HEK293 (cell line): Measurements from ENCODE around the gene DCTN4.
A peak's percentile ranks its signal among the peaks of the same experiment; 100 is the strongest.

Experiments used
- CTCF ChIA-PET: fragments of 350-600 bp; formaldehyde crosslinking; extraction: SDS; loops from one replicate; lab custom pipeline; 2021; ENCODE audit warnings: antibody characterized with exemption; lab: Yijun Ruan, JAX
- POLR2A ChIA-PET: fragments of 300-600 bp; formaldehyde crosslinking; extraction: SDS; loops from one replicate; lab custom pipeline; 2020; ENCODE audit warnings: antibody characterized with exemption, inconsistent platforms; lab: Yijun Ruan, JAX
- H3K27ac ChIP-seq: fragments of 200-500 bp; sonication (Bioruptor generic); 2 replicates; pipeline ENCODE4 v1.5.1; 2014; ENCODE audit warnings: low read depth, low read length, control low read depth, inconsistent platforms; ENCODE audit errors: extremely low read depth
- H3K36me3 ChIP-seq, 2 experiments: fragments of 200-500 bp in 1 of 2; sonication (Bioruptor generic) in 1 of 2; 1 replicate in 1 of 2; 2 replicates in 1 of 2; pipeline ENCODE4 v1.5.1; 2014 to 2017; ENCODE audit warnings: inconsistent platforms in 2 of 2, low read length in 2 of 2; ENCODE audit not compliant: control insufficient read depth in 2 of 2, insufficient read depth in 1 of 2
- H3K4me1 ChIP-seq: fragments of 200-500 bp; sonication (Bioruptor generic); 2 replicates; pipeline ENCODE4 v1.5.1; 2014; ENCODE audit warnings: mild to moderate bottlenecking, low read length, inconsistent platforms; ENCODE audit not compliant: control insufficient read depth, insufficient read depth
- H3K4me3 ChIP-seq: 2 replicates; pipeline ENCODE4 v1.5.1; 2011; ENCODE audit warnings: low read depth, mild to moderate bottlenecking, control low read depth, low read length, moderate library complexity
- H3K9me3 ChIP-seq: fragments of 200-500 bp; sonication (Bioruptor generic); 2 replicates; pipeline ENCODE4 v1.5.1; 2014; ENCODE audit warnings: low read depth, low read length, inconsistent platforms; ENCODE audit not compliant: control insufficient read depth, insufficient read depth
- EGR2 ChIP-seq: fragments of 450-650 bp; formaldehyde crosslinking; IDR thresholded peaks from 2 replicates; pipeline ENCODE4 v1.5.1; 2016; ENCODE audit warnings: low read depth, missing biosample characterization, missing genetic modification characterization
- HOXC10 ChIP-seq: sonication (generic); formaldehyde crosslinking; IDR thresholded peaks from 2 replicates; pipeline ENCODE4 v1.8.1; 2023; ENCODE audit warnings: mild to moderate bottlenecking, missing genetic modification reagents
- IKZF3 ChIP-seq: fragments of 450-650 bp; IDR thresholded peaks from 2 replicates; pipeline ENCODE4 v1.5.0; 2018; ENCODE audit warnings: missing biosample characterization, mild to moderate bottlenecking, missing genetic modification characterization, moderate library complexity
- ZBTB48 ChIP-seq: fragments of 450-650 bp; formaldehyde crosslinking; IDR thresholded peaks from 2 replicates; pipeline ENCODE4 v1.5.1; 2016; ENCODE audit warnings: missing biosample characterization, missing genetic modification characterization
- ZEB2 ChIP-seq: fragments of 450-650 bp; formaldehyde crosslinking; IDR thresholded peaks from 2 replicates; pipeline ENCODE4 v1.5.1; 2016; ENCODE audit warnings: missing biosample characterization, missing genetic modification characterization
- ZFHX2 ChIP-seq: fragments of 450-650 bp; formaldehyde crosslinking; conservative IDR thresholded peaks from 2 replicates; pipeline ENCODE4 v1.5.1; 2016; ENCODE audit warnings: missing biosample characterization, missing genetic modification characterization
- ZNF19 ChIP-seq: fragments of 450-650 bp; formaldehyde crosslinking; IDR thresholded peaks from 2 replicates; pipeline ENCODE4; 2016; ENCODE audit warnings: missing biosample characterization, missing genetic modification characterization, low read depth
- ZNF202 ChIP-seq: fragments of 450-650 bp; formaldehyde crosslinking; IDR thresholded peaks from 2 replicates; pipeline ENCODE4 v1.5.1; 2016; ENCODE audit warnings: missing biosample characterization, missing genetic modification characterization, borderline replicate concordance
- ZNF223 ChIP-seq: fragments of 450-650 bp; formaldehyde crosslinking; IDR thresholded peaks from 2 replicates; pipeline ENCODE4 v1.5.1; 2016; ENCODE audit warnings: missing biosample characterization, missing genetic modification characterization
- ZNF266 ChIP-seq: fragments of 450-650 bp; formaldehyde crosslinking; IDR thresholded peaks from 2 replicates; pipeline ENCODE4 v1.5.1; 2016; ENCODE audit warnings: missing biosample characterization, missing genetic modification characterization, low read depth
- ZNF292 ChIP-seq: fragments of 450-650 bp; formaldehyde crosslinking; IDR thresholded peaks from 2 replicates; pipeline ENCODE4 v1.5.1; 2016; ENCODE audit warnings: low read depth, missing biosample characterization, missing genetic modification characterization, borderline replicate concordance
- ZNF354C ChIP-seq: fragments of 450-650 bp; formaldehyde crosslinking; IDR thresholded peaks from 2 replicates; pipeline ENCODE4 v1.5.1; 2016; ENCODE audit warnings: missing biosample characterization, missing genetic modification characterization, low read depth, borderline replicate concordance
- ZNF48 ChIP-seq: fragments of 450-650 bp; formaldehyde crosslinking; IDR thresholded peaks from 2 replicates; pipeline ENCODE4 v1.5.1; 2016; ENCODE audit warnings: missing biosample characterization, missing genetic modification characterization
- ZNF548 ChIP-seq: fragments of 450-650 bp; formaldehyde crosslinking; IDR thresholded peaks from 2 replicates; pipeline ENCODE4 v1.5.1; 2016; ENCODE audit warnings: missing biosample characterization, missing genetic modification characterization
- ZNF585B ChIP-seq: fragments of 450-650 bp; formaldehyde crosslinking; IDR thresholded peaks from 2 replicates; pipeline ENCODE4 v1.5.1; 2016; ENCODE audit warnings: missing biosample characterization, missing genetic modification characterization
- ZNF596 ChIP-seq: fragments of 450-650 bp; IDR thresholded peaks from 2 replicates; pipeline ENCODE4 v1.5.0; 2018; ENCODE audit warnings: missing biosample characterization, mild to moderate bottlenecking, missing genetic modification characterization, moderate library complexity
- ZNF610 ChIP-seq: fragments of 450-650 bp; formaldehyde crosslinking; IDR thresholded peaks from 2 replicates; pipeline ENCODE4 v1.5.1; 2016; ENCODE audit warnings: missing biosample characterization, missing genetic modification characterization, borderline replicate concordance
- ZNF658 ChIP-seq: fragments of 450-650 bp; formaldehyde crosslinking; IDR thresholded peaks from 2 replicates; pipeline ENCODE4; 2016; ENCODE audit warnings: missing biosample characterization, missing genetic modification characterization
- ZNF747 ChIP-seq: fragments of 450-650 bp; formaldehyde crosslinking; IDR thresholded peaks from 2 replicates; pipeline ENCODE4 v1.5.1; 2016; ENCODE audit warnings: missing biosample characterization, missing genetic modification characterization
- TF ChIP-seq, protein P1 (sequence below): fragments of 450-650 bp; formaldehyde crosslinking; IDR thresholded peaks from 2 replicates; pipeline ENCODE4 v1.5.1; 2016; ENCODE audit warnings: missing biosample characterization, missing genetic modification characterization
- TF ChIP-seq, protein P2 (sequence below): fragments of 450-650 bp; formaldehyde crosslinking; IDR thresholded peaks from 2 replicates; pipeline ENCODE4 v1.5.1; 2016; ENCODE audit warnings: missing biosample characterization, missing genetic modification characterization
- TF ChIP-seq, protein P3 (sequence below): fragments of 450-650 bp; formaldehyde crosslinking; IDR thresholded peaks from 2 replicates; pipeline ENCODE4 v1.5.1; 2016; ENCODE audit warnings: missing biosample characterization, missing genetic modification characterization
- TF ChIP-seq, protein P4 (sequence below): fragments of 450-650 bp; formaldehyde crosslinking; IDR thresholded peaks from 2 replicates; pipeline ENCODE4 v1.5.1; 2016; ENCODE audit warnings: missing biosample characterization, missing genetic modification characterization
- TF ChIP-seq, protein P5 (sequence below): fragments of 450-650 bp; IDR thresholded peaks from 2 replicates; pipeline ENCODE4 v1.5.1; 2018; ENCODE audit warnings: missing biosample characterization, mild to moderate bottlenecking, missing genetic modification characterization

DCTN4 gene

DNA sequence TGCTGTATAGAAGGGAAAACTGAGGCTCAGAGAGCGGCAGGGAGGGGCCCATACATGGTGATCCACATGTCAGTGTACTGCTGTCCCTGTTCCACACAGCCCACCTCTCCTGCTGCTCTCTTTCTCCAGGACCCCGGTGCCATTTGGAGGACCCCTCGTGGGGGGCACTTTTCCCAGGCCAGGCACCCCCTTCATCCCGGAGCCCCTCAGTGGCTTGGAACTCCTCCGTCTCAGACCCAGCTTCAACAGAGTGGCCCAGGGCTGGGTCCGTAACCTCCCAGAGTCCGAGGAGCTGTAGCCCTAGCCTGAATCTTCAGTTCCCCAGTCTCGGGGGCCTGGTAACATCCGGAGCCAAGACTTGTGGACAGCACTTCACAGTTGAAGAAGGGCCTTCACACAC lies 82.2 kb downstream of the DCTN4 start (continued):
- TF ChIP-seq, protein P1, sequence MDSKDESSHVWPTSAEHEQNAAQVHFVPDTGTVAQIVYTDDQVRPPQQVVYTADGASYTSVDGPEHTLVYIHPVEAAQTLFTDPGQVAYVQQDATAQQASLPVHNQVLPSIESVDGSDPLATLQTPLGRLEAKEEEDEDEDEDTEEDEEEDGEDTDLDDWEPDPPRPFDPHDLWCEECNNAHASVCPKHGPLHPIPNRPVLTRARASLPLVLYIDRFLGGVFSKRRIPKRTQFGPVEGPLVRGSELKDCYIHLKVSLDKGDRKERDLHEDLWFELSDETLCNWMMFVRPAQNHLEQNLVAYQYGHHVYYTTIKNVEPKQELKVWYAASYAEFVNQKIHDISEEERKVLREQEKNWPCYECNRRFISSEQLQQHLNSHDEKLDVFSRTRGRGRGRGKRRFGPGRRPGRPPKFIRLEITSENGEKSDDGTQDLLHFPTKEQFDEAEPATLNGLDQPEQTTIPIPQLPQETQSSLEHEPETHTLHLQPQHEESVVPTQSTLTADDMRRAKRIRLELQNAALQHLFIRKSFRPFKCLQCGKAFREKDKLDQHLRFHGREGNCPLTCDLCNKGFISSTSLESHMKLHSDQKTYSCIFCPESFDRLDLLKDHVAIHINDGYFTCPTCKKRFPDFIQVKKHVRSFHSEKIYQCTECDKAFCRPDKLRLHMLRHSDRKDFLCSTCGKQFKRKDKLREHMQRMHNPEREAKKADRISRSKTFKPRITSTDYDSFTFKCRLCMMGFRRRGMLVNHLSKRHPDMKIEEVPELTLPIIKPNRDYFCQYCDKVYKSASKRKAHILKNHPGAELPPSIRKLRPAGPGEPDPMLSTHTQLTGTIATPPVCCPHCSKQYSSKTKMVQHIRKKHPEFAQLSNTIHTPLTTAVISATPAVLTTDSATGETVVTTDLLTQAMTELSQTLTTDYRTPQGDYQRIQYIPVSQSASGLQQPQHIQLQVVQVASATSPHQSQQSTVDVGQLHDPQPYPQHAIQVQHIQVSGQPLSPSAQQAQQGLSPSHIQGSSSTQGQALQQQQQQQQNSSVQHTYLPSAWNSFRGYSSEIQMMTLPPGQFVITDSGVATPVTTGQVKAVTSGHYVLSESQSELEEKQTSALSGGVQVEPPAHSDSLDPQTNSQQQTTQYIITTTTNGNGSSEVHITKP (tag by site-specific recombination): no peak
- TF ChIP-seq, protein P2, sequence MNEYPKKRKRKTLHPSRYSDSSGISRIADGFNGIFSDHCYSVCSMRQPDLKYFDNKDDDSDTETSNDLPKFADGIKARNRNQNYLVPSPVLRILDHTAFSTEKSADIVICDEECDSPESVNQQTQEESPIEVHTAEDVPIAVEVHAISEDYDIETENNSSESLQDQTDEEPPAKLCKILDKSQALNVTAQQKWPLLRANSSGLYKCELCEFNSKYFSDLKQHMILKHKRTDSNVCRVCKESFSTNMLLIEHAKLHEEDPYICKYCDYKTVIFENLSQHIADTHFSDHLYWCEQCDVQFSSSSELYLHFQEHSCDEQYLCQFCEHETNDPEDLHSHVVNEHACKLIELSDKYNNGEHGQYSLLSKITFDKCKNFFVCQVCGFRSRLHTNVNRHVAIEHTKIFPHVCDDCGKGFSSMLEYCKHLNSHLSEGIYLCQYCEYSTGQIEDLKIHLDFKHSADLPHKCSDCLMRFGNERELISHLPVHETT: no peak
- no peak for TF ChIP-seq ZNF292 (tag by site-specific recombination)
- no peak for TF ChIP-seq ZEB2 (tag by site-specific recombination)
- no peak for TF ChIP-seq ZNF747 (tag by site-specific recombination)
- no peak for TF ChIP-seq ZNF596 (tag by site-specific recombination)
- TF ChIP-seq, protein P3, sequence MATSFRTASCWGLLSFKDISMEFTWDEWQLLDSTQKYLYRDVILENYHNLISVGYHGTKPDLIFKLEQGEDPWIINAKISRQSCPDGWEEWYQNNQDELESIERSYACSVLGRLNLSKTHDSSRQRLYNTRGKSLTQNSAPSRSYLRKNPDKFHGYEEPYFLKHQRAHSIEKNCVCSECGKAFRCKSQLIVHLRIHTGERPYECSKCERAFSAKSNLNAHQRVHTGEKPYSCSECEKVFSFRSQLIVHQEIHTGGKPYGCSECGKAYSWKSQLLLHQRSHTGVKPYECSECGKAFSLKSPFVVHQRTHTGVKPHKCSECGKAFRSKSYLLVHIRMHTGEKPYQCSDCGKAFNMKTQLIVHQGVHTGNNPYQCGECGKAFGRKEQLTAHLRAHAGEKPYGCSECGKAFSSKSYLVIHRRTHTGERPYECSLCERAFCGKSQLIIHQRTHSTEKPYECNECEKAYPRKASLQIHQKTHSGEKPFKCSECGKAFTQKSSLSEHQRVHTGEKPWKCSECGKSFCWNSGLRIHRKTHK (tag by site-specific recombination): no peak
- TF ChIP-seq, protein P4, sequence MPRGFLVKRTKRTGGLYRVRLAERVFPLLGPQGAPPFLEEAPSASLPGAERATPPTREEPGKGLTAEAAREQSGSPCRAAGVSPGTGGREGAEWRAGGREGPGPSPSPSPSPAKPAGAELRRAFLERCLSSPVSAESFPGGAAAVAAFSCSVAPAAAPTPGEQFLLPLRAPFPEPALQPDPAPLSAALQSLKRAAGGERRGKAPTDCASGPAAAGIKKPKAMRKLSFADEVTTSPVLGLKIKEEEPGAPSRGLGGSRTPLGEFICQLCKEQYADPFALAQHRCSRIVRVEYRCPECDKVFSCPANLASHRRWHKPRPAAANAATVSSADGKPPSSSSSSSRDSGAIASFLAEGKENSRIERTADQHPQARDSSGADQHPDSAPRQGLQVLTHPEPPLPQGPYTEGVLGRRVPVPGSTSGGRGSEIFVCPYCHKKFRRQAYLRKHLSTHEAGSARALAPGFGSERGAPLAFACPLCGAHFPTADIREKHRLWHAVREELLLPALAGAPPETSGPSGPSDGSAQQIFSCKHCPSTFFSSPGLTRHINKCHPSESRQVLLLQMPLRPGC (tag by site-specific recombination): no peak

DNA sequence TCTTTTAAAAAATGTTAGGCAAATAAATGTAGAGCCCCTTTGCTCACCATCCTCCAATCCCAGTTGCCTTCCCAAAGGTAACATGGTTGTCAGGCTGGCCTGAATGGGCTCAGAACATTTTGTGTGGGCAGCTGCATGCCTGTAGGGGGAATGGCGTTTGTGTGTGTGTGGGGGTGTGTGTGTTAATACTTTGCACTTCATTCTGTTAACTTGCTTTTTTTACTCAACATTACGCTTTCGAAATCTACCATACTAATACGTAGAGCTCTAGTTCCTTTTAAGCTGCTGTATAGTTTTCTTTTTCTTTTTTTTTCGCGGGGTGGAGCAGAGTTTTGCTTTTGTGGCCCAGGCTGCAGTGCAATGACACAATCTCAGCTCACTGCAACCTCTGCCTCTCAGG lies 83.7 kb downstream of the DCTN4 start:
- H3K4me3 ChIP-seq: no peak overlapping the region
- CTCF ChIA-PET: interaction anchor here (0.9 to 1.4 kb wide), 3 partner anchors 48 to 217 kb away, joined by 3 to 6 read pairs (median 3); no protein-coding TSS in a partner anchor
- no peaks in the 10 kb centered on the region for H3K9me3 ChIP-seq
- no peaks in the 10 kb centered on the region; a peak in 1 of 3 replicates for H3K36me3 ChIP-seq
- no peaks in the 10 kb centered on the region; the same call in 1 of the 2 replicates for H3K4me1 ChIP-seq
- TF ChIP-seq ZFHX2 (tag by site-specific recombination): peak; percentile 68
- peak; percentile 68 for TF ChIP-seq EGR2 (tag by site-specific recombination)
- no peak for TF ChIP-seq HOXC10 (CRISPR knock-in tag)
- no peak for TF ChIP-seq IKZF3 (tag by site-specific recombination)
- TF ChIP-seq, all 188 proteins: peak for 2
- no peak overlapping the region for H3K27ac ChIP-seq
- POLR2A ChIA-PET: interaction anchor here (1.0 kb wide), 1 partner anchor 26 kb away, joined by 3 read pairs; the partner anchor contains the start of gene RBM22

DNA sequence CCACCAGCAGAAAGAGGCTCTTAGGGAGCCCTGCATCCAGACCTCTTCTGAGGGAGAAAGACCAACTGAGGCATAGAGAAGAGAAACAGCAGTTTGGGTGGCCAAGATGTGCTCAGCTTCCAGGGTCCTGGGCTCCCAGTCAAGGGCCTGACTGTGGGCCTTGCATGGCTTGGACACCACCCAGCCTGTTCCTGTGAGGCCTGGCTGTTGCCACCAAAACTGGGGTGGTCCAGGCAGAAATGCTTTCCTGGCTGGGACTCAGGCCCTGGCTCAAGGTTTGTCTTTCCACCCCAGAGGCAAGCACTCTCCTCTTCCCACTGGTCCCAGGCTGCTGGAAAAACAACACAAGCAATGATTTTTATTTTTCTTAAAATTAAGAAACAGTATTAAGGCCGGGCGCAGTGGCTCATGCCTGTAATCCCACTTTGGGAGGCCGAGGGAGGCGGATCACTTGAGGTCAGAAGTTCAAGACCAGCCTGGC lies 84.4 kb downstream of the DCTN4 start:
- POLR2A ChIA-PET: interaction anchor here (1.0 kb wide), 1 partner anchor 27 kb away, joined by 3 read pairs; the partner anchor contains the start of gene RBM22
- no peaks in the 10 kb centered on the region for H3K9me3 ChIP-seq
- CTCF ChIA-PET: interaction anchor here (0.9 to 1.3 kb wide), 4 partner anchors 48 to 126 kb away, joined by 3 read pairs; no protein-coding TSS in a partner anchor
- no peak overlapping the region for H3K4me3 ChIP-seq
- no peaks in the 10 kb centered on the region; the same call in 1 of the 2 replicates for H3K4me1 ChIP-seq
- H3K36me3 ChIP-seq: no peaks in the 10 kb centered on the region
- no peak overlapping the region for H3K27ac ChIP-seq
- no peak for TF ChIP-seq ZNF610
- TF ChIP-seq ZNF223: 0 out of 2 replicates have a peak, but pooled peaks have one; percentile 22
- no peak for TF ChIP-seq ZNF19
- TF ChIP-seq ZNF658 (tag by site-specific recombination): no peak
- TF ChIP-seq ZNF548 (tag by site-specific recombination): no peak
- TF ChIP-seq, protein P5, sequence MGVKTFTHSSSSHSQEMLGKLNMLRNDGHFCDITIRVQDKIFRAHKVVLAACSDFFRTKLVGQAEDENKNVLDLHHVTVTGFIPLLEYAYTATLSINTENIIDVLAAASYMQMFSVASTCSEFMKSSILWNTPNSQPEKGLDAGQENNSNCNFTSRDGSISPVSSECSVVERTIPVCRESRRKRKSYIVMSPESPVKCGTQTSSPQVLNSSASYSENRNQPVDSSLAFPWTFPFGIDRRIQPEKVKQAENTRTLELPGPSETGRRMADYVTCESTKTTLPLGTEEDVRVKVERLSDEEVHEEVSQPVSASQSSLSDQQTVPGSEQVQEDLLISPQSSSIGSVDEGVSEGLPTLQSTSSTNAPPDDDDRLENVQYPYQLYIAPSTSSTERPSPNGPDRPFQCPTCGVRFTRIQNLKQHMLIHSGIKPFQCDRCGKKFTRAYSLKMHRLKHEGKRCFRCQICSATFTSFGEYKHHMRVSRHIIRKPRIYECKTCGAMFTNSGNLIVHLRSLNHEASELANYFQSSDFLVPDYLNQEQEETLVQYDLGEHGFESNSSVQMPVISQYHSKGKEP (tag by site-specific recombination): no peak
- 0 out of 2 replicates have a peak, but pooled peaks have one; percentile 7 for TF ChIP-seq ZBTB48 (tag by site-specific recombination)
- no peak for TF ChIP-seq ZNF202 (tag by site-specific recombination)
- TF ChIP-seq ZNF48: no peak
- TF ChIP-seq ZNF266 (tag by site-specific recombination): no peak
- no peak for TF ChIP-seq ZNF585B
- no peak for TF ChIP-seq ZNF354C
